GM18517 (cell line): ENCODE data around the gene CST7.

Source experiments
- ATAC-seq: cut with Tn5 transposase; IDR thresholded peaks from one replicate; pipeline ENCODE4 v1.9.1; 2021; ENCODE audit warnings: mild to moderate bottlenecking, moderate library complexity; ENCODE audit not compliant: unreplicated experiment

The CST7 gene

GRCh38 chr20:24983896-24984295 is 34.8 kb downstream of the CST7 start:
- ATAC-seq: no peak

GRCh38 chr20:24984961-24985640 is 36.0 kb downstream of the CST7 start:
- ATAC-seq: no peak

GRCh38 chr20:24985802-24986201 is 36.7 kb downstream of the CST7 start:
- ATAC-seq: no peak

GRCh38 chr20:24986436-24987015 is 37.5 kb downstream of the CST7 start:
- ATAC-seq: no peak

GRCh38 chr20:24987244-24987643 is 38.2 kb downstream of the CST7 start:
- ATAC-seq: no peak

- no peak for ATAC-seq
Observed at GRCh38 chr20:24987873-24988835, 39.1 kb downstream of the CST7 start.

GRCh38 chr20:24989162-24989561 is 40.1 kb downstream of the CST7 start:
- ATAC-seq: no peak

- ATAC-seq: no peak
Observed at GRCh38 chr20:24990810-24991252, 41.8 kb downstream of the CST7 start.

GRCh38 chr20:24991897-24992486 is 42.9 kb downstream of the CST7 start:
- peak; percentile 24 for ATAC-seq

- peak; percentile 93 for ATAC-seq
Observed at GRCh38 chr20:24992487-24993205, 43.6 kb downstream of the CST7 start, which contains the start of gene APMAP. Gene APMAP, minus strand, starts transcription at chr20:24992751. Its CDS starts 63 bp downstream, at chr20:24992688.

GRCh38 chr20:24993337-24994185 is 44.5 kb downstream of the CST7 start:
- ATAC-seq: no peak

GRCh38 chr20:24994186-24994465 is 45.1 kb downstream of the CST7 start:
- ATAC-seq: no peak

- ATAC-seq: peak; percentile 41
Observed at GRCh38 chr20:24994470-24995368, 45.6 kb downstream of the CST7 start.

- ATAC-seq: no peak
Observed at GRCh38 chr20:24995741-24996448, 46.8 kb downstream of the CST7 start.

- ATAC-seq: no peak
Observed at GRCh38 chr20:24996449-24997377, 47.6 kb downstream of the CST7 start.

- no peak for ATAC-seq
Observed at GRCh38 chr20:24998121-24998520, 49.1 kb downstream of the CST7 start.
